GM12878 (cell line): ENCODE results near the gene ERBB3.

Experiments
- CHD2 ChIP-seq: IDR thresholded peaks from 2 replicates; pipeline ENCODE4 v1.6.1; 2011; ENCODE audit warnings: low read depth, low read length, improper control_type of control experiment, borderline replicate concordance
- CREM ChIP-seq: IDR thresholded peaks from 2 replicates; pipeline ENCODE4 v1.6.1; 2014; ENCODE audit warnings: antibody characterized with exemption, low read depth
- CTCF ChIP-seq, 3 experiments: IDR thresholded peaks in 2 of 3; conservative IDR thresholded peaks in 1 of 3; 2 replicates each; pipeline ENCODE4 v1.5.1; 2011; ENCODE audit warnings: low read depth in 3 of 3, low read length in 3 of 3, mild to moderate bottlenecking in 3 of 3, control low read depth in 2 of 3, moderate library complexity in 2 of 3, inconsistent platforms in 1 of 3, mixed read lengths in 1 of 3; ENCODE audit not compliant: control insufficient read depth in 2 of 3, insufficient read depth in 1 of 3; ENCODE audit errors: extremely low read depth in 1 of 3
- FOXM1 ChIP-seq: IDR thresholded peaks from 2 replicates; pipeline ENCODE4 v1.6.1; 2012; ENCODE audit warnings: low read depth, mild to moderate bottlenecking, inconsistent platforms, low read length, moderate library complexity
- MEF2A ChIP-seq: IDR thresholded peaks from 2 replicates; pipeline ENCODE4 v1.6.1; 2011; ENCODE audit warnings: low read depth, mild to moderate bottlenecking, low read length, moderate library complexity; ENCODE audit not compliant: insufficient read depth
- POLR2A ChIP-seq: IDR thresholded peaks from 2 replicates; pipeline ENCODE4 v1.6.1; 2011; ENCODE audit warnings: low read depth, mild to moderate bottlenecking, low read length
- POLR2AphosphoS2 ChIP-seq: IDR thresholded peaks from 2 replicates; pipeline ENCODE4 v1.6.1; 2011; ENCODE audit warnings: low read depth, mild to moderate bottlenecking, low read length, improper control_type of control experiment, moderate library complexity
- SPI1 ChIP-seq: IDR thresholded peaks from 2 replicates; pipeline ENCODE4 v1.6.1; 2011; ENCODE audit warnings: low read depth, mild to moderate bottlenecking, low read length, moderate library complexity, borderline replicate concordance; ENCODE audit not compliant: insufficient read depth
- ZNF24 ChIP-seq: fragments of 450-650 bp; IDR thresholded peaks from 2 replicates; pipeline ENCODE4 v1.6.1; 2017; ENCODE audit warnings: antibody characterized with exemption, mild to moderate bottlenecking
- ZNF274 ChIP-seq: IDR thresholded peaks from one replicate; pipeline ENCODE4 v1.8.0; 2011; ENCODE audit not compliant: insufficient read length, insufficient read depth
- TF ChIP-seq, protein P1 (sequence below): fragments of 450-650 bp; formaldehyde crosslinking; IDR thresholded peaks from 2 replicates; pipeline ENCODE4 v1.4.0; 2022; ENCODE audit warnings: mild to moderate bottlenecking, moderate library complexity
- TF ChIP-seq, protein P2 (sequence below): fragments of 450-650 bp; formaldehyde crosslinking; IDR thresholded peaks from 2 replicates; pipeline ENCODE4 v1.5.0; 2022; ENCODE audit warnings: mild to moderate bottlenecking, missing genetic modification characterization

GRCh38 chr12:56117778-56118687 is 38.1 kb downstream of the ERBB3 start, which contains the start of gene ZC3H10:
- TF ChIP-seq ZNF24 (no peak), ZNF274 (no peak), POLR2AphosphoS2 (peak; percentile 99), FOXM1 (peak; percentile 86), SPI1 (peak; percentile 53; the same call in 1 of the 2 replicates), MEF2A (peak; percentile 84), POLR2A (peak; percentile 99), CTCF (IDR thresholded peaks at IDR 0.05 in 2 of 3, conservative IDR thresholded peaks at IDR 0.05 in 1 of 3; ENCODE audit: control insufficient read depth in 2 of 3, extremely low read depth in 1 of 3, insufficient read depth in 1 of 3, low read depth in 3 of 3, low read length in 3 of 3) (peak; percentile 40 to 69 (median 48)), CHD2 (peak; percentile 92), CREM (peak; percentile 91)
- TF ChIP-seq, protein P1, sequence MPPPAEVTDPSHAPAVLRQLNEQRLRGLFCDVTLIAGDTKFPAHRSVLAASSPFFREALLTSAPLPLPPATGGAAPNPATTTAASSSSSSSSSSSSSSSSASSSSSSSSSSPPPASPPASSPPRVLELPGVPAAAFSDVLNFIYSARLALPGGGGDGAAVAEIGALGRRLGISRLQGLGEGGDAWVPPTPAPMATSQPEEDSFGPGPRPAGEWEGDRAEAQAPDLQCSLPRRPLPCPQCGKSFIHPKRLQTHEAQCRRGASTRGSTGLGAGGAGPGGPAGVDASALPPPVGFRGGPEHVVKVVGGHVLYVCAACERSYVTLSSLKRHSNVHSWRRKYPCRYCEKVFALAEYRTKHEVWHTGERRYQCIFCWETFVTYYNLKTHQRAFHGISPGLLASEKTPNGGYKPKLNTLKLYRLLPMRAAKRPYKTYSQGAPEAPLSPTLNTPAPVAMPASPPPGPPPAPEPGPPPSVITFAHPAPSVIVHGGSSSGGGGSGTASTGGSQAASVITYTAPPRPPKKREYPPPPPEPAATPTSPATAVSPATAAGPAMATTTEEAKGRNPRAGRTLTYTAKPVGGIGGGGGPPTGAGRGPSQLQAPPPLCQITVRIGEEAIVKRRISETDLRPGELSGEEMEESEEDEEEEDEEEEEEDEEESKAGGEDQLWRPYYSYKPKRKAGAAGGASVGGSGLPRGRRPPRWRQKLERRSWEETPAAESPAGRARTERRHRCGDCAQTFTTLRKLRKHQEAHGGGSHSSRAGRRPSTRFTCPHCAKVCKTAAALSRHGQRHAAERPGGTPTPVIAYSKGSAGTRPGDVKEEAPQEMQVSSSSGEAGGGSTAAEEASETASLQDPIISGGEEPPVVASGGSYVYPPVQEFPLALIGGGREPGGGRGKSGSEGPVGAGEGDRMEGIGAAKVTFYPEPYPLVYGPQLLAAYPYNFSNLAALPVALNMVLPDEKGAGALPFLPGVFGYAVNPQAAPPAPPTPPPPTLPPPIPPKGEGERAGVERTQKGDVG (CRISPR knock-in tag) = no peak
- TF ChIP-seq, protein P2, sequence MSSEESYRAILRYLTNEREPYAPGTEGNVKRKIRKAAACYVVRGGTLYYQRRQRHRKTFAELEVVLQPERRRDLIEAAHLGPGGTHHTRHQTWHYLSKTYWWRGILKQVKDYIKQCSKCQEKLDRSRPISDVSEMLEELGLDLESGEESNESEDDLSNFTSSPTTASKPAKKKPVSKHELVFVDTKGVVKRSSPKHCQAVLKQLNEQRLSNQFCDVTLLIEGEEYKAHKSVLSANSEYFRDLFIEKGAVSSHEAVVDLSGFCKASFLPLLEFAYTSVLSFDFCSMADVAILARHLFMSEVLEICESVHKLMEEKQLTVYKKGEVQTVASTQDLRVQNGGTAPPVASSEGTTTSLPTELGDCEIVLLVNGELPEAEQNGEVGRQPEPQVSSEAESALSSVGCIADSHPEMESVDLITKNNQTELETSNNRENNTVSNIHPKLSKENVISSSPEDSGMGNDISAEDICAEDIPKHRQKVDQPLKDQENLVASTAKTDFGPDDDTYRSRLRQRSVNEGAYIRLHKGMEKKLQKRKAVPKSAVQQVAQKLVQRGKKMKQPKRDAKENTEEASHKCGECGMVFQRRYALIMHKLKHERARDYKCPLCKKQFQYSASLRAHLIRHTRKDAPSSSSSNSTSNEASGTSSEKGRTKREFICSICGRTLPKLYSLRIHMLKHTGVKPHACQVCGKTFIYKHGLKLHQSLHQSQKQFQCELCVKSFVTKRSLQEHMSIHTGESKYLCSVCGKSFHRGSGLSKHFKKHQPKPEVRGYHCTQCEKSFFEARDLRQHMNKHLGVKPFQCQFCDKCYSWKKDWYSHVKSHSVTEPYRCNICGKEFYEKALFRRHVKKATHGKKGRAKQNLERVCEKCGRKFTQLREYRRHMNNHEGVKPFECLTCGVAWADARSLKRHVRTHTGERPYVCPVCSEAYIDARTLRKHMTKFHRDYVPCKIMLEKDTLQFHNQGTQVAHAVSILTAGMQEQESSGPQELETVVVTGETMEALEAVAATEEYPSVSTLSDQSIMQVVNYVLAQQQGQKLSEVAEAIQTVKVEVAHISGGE (CRISPR knock-in tag) = peak; percentile 53
